HG03342 (cell line): ENCODE data around the gene ZNF613.
"Not testable (repeated sequence)": the region's sequence is repeated elsewhere in the genome, so short reads cannot be mapped to it uniquely, and the experiment has no call there.

Experiments used
- ATAC-seq: cut with Tn5 transposase; IDR thresholded peaks from one replicate; pipeline ENCODE4 v1.9.1; 2021; ENCODE audit warnings: mild to moderate bottlenecking, moderate library complexity; ENCODE audit not compliant: unreplicated experiment

ZNF613 gene

GRCh38 chr19:51938936-51939335 is 11.7 kb downstream of the ZNF613 start:
- no peak for ATAC-seq

GRCh38 chr19:51944798-51945552 is 17.7 kb downstream of the ZNF613 start:
- no peak for ATAC-seq

GRCh38 chr19:51946602-51947001 is 19.3 kb downstream of the ZNF613 start:
- ATAC-seq = no peak

GRCh38 chr19:51948975-51949374 is 21.7 kb downstream of the ZNF613 start:
- no peak for ATAC-seq

GRCh38 chr19:51957846-51958245 is 30.6 kb downstream of the ZNF613 start:
- not testable (repeated sequence) for ATAC-seq

GRCh38 chr19:51959791-51960190 is 32.5 kb downstream of the ZNF613 start:
- ATAC-seq = no peak

GRCh38 chr19:51960621-51961233 is 33.5 kb downstream of the ZNF613 start:
- not testable (repeated sequence) for ATAC-seq

- no peak for ATAC-seq
Observed at GRCh38 chr19:51965583-51965982, 38.3 kb downstream of the ZNF613 start.

- no peak for ATAC-seq
Observed at GRCh38 chr19:51970718-51971117, 43.4 kb downstream of the ZNF613 start.

- no peak for ATAC-seq
Observed at GRCh38 chr19:51971624-51972023, 44.4 kb downstream of the ZNF613 start.

- ATAC-seq = not testable (repeated sequence)
Observed at GRCh38 chr19:51975787-51976186, 48.5 kb downstream of the ZNF613 start.

GRCh38 chr19:51976852-51977251 is 49.6 kb downstream of the ZNF613 start:
- no peak for ATAC-seq

- no peak for ATAC-seq
Observed at GRCh38 chr19:51977346-51977745, 50.1 kb downstream of the ZNF613 start.

GRCh38 chr19:51978882-51979281 is 51.6 kb downstream of the ZNF613 start:
- no peak for ATAC-seq

GRCh38 chr19:51980116-51980736 is 53.0 kb downstream of the ZNF613 start:
- ATAC-seq = no peak

- not testable (repeated sequence) for ATAC-seq
Observed at GRCh38 chr19:51980926-51981325, 53.7 kb downstream of the ZNF613 start.

- ATAC-seq = no peak
Observed at GRCh38 chr19:51983361-51983760, 56.1 kb downstream of the ZNF613 start.

- ATAC-seq = peak; percentile 77
Observed at GRCh38 chr19:51986309-51987291, 59.3 kb downstream of the ZNF613 start, which contains the start of gene ZNF350. Gene ZNF350, minus strand, starts transcription at chr19:51986840. Its CDS starts 12,480 bp downstream, at chr19:51974360.

GRCh38 chr19:51993422-51993821 is 66.2 kb downstream of the ZNF613 start:
- no peak for ATAC-seq

GRCh38 chr19:51994048-51994644 is 66.9 kb downstream of the ZNF613 start:
- no peak for ATAC-seq
